DND-41 (cell line): Measurements from ENCODE around the gene KCNH1.

Experiments used
- ATAC-seq: fragments of 200-7000 bp; cut with Tn5 transposase; 3 replicates; pipeline ENCODE4 v1.9.1; 2021; ENCODE audit warnings: low read depth; ENCODE audit not compliant: insufficient read depth
- DNase-seq: peaks from one replicate; pipeline ENCODE4 v3.0.0-alpha.2; 2020
- H2AFZ ChIP-seq: 2 replicates; pipeline ENCODE4 v1.6.0; 2012; ENCODE audit warnings: low read depth, low read length
- H3K27ac ChIP-seq: 2 replicates; pipeline ENCODE4 v1.5.1; 2012; ENCODE audit warnings: low read length, inconsistent platforms
- H3K27me3 ChIP-seq: fragments of 200-600 bp; sonication (generic); 2 replicates; pipeline ENCODE4 v1.6.0; 2012; ENCODE audit warnings: low read length, mild to moderate bottlenecking, inconsistent platforms; ENCODE audit not compliant: insufficient read depth, poor library complexity
- H3K36me3 ChIP-seq: 2 replicates; pipeline ENCODE4 v1.5.1; 2012; ENCODE audit warnings: low read length, inconsistent platforms; ENCODE audit not compliant: insufficient read depth
- H3K4me1 ChIP-seq: 2 replicates; pipeline ENCODE4 v1.5.1; 2012; ENCODE audit warnings: mild to moderate bottlenecking, low read length; ENCODE audit not compliant: insufficient read depth
- H3K4me2 ChIP-seq: 2 replicates; pipeline ENCODE4 v1.6.0; 2012; ENCODE audit warnings: mild to moderate bottlenecking, moderate library complexity, low read length, inconsistent platforms; ENCODE audit not compliant: insufficient read depth
- H3K4me3 ChIP-seq, 2 experiments: fragments of 200-600 bp in 1 of 2; shearing (Covaris generic) in 1 of 2; 2 replicates each; pipeline ENCODE4 v1.5.1; 2012 to 2016; ENCODE audit warnings: inconsistent platforms in 2 of 2, low read length in 2 of 2, mild to moderate bottlenecking in 2 of 2, low read depth in 1 of 2, moderate library complexity in 1 of 2
- H3K79me2 ChIP-seq: 2 replicates; pipeline ENCODE4 v1.6.0; 2012; ENCODE audit warnings: low read length, inconsistent platforms; ENCODE audit not compliant: insufficient read depth
- H3K9ac ChIP-seq: 2 replicates; pipeline ENCODE4 v1.6.0; 2012; ENCODE audit warnings: low read depth, mild to moderate bottlenecking, inconsistent platforms, low read length, moderate library complexity
- H3K9me3 ChIP-seq: 2 replicates; pipeline ENCODE4 v1.5.1; 2012; ENCODE audit warnings: low read length, moderate library complexity, mild to moderate bottlenecking, inconsistent platforms; ENCODE audit not compliant: insufficient read depth, severe bottlenecking
- H4K20me1 ChIP-seq: 2 replicates; pipeline ENCODE4 v1.6.0; 2012; ENCODE audit warnings: low read length; ENCODE audit not compliant: insufficient read depth
- CTCF ChIP-seq: IDR thresholded peaks from 2 replicates; pipeline ENCODE4 v1.5.1; 2012; ENCODE audit warnings: borderline replicate concordance, low read length, moderate library complexity, mild to moderate bottlenecking; ENCODE audit not compliant: poor library complexity, severe bottlenecking; ENCODE audit errors: extremely low read depth
- EZH2 ChIP-seq: IDR thresholded peaks from 3 replicates; pipeline ENCODE4 v1.6.1; 2012; ENCODE audit warnings: borderline replicate concordance, low read depth, mild to moderate bottlenecking, moderate library complexity, low read length, inconsistent platforms; ENCODE audit not compliant: severe bottlenecking

KCNH1 gene

GRCh38 chr1:210707300-210708240 lies 426.4 kb downstream of the KCNH1 start:
- Histone ChIP-seq H3K9ac (no peak overlapping the region), H3K27ac (no peak overlapping the region), H2AFZ (no peak overlapping the region)

GRCh38 chr1:210706246-210706645 lies 427.7 kb downstream of the KCNH1 start:
- Histone ChIP-seq H3K4me2 (no peak overlapping the region), H3K36me3 (no peaks in the 10 kb centered on the region), H3K4me1 (no peaks in the 10 kb centered on the region), H3K79me2 (no peaks in the 10 kb centered on the region), H4K20me1 (no peaks in the 10 kb centered on the region), H3K9ac (no peak overlapping the region), H2AFZ (no peak overlapping the region), H3K9me3 (no peaks in the 10 kb centered on the region), H3K27ac (no peak overlapping the region), H3K27me3 (no peaks in the 10 kb centered on the region), H3K4me3 (no peak overlapping the region)
- ATAC-seq: no peak
- DNase-seq: no peak
- TF ChIP-seq CTCF (no peak), EZH2 (no peak)

More at GRCh38 chr1:210707300-210708240, 426.4 kb downstream of the KCNH1 start:
- H3K4me3 ChIP-seq: no peak overlapping the region
- H3K4me1 ChIP-seq: no peaks in the 10 kb centered on the region
- ATAC-seq (no peak), DNase-seq (no peak)
- H4K20me1 ChIP-seq: no peaks in the 10 kb centered on the region
- no peaks in the 10 kb centered on the region for H3K9me3 ChIP-seq
- no peaks in the 10 kb centered on the region for H3K27me3 ChIP-seq
- no peaks in the 10 kb centered on the region for H3K36me3 ChIP-seq
- TF ChIP-seq CTCF (no peak), EZH2 (no peak)
- H3K4me2 ChIP-seq: no peak overlapping the region
- H3K79me2 ChIP-seq: no peaks in the 10 kb centered on the region

- no peak for TF ChIP-seq CTCF
- no peak for TF ChIP-seq EZH2
- DNase-seq (no peak), ATAC-seq (no peak)
- Histone ChIP-seq H3K79me2 (no peaks in the 10 kb centered on the region), H3K36me3 (no peaks in the 10 kb centered on the region), H3K4me2 (no peak overlapping the region), H3K27ac (no peak overlapping the region), H3K9me3 (no peaks in the 10 kb centered on the region), H3K4me1 (no peaks in the 10 kb centered on the region), H3K27me3 (no peaks in the 10 kb centered on the region), H2AFZ (no peak overlapping the region), H3K4me3 (no peak overlapping the region), H3K9ac (no peak overlapping the region), H4K20me1 (no peaks in the 10 kb centered on the region)
Measured at GRCh38 chr1:210705086-210705485, 428.9 kb downstream of the KCNH1 start.
